GM19438 (cell line): ENCODE measurements around the gene TCF12.
"Not testable (repeated sequence)": the region's sequence is repeated elsewhere in the genome, so short reads cannot be mapped to it uniquely, and the experiment has no call there.

ENCODE experiments used
- ATAC-seq: cut with Tn5 transposase; IDR thresholded peaks from one replicate; pipeline ENCODE4 v1.9.1; 2021; ENCODE audit warnings: low read depth; ENCODE audit not compliant: unreplicated experiment

Gene TCF12

GRCh38 chr15:56943403-56943802, 25.0 kb downstream of the TCF12 start:
- ATAC-seq = no peak

DNA sequence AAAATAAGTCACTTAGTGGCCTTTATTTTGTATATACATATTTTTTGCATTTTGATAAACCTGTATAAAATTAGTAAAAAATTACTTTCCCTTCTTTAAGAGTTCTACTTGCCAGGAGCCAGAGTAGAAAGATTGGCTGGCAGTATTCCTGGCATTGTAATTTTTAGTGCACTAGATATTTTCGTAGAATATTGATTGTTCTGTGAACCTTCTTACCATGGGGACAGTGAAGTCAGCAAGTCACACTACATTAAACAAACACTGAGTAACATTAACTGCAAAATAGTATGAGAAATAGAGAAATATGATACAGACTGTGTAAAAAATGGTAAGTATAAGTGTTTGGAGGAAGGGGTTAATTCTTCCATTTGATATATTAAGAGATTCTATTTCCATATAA, 26.0 kb downstream of the TCF12 start:
- no peak for ATAC-seq

DNA sequence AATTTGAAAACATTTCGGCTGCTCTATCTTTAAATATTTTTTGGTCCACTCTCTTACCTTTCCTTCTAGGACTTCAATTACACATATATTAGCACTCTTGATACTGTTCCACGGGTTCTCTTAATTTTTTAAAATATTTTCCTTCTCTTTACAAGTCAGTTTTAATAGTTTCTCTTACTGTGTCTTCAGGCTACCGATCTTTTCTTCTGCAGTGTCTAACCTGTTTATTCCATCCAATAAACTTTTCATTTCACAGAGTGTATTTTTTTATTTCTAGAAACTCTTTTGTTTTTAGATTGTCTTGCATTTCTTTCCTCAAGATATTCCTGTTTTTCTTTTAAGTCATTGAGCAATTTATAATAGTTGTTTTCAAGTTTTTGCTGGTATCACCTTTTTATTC, 27.7 kb downstream of the TCF12 start:
- ATAC-seq = no peak

- no peak for ATAC-seq
Observed at GRCh38 chr15:56948000-56948763, 29.7 kb downstream of the TCF12 start.

GRCh38 chr15:56948764-56949101, 30.3 kb downstream of the TCF12 start:
- no peak for ATAC-seq

DNA sequence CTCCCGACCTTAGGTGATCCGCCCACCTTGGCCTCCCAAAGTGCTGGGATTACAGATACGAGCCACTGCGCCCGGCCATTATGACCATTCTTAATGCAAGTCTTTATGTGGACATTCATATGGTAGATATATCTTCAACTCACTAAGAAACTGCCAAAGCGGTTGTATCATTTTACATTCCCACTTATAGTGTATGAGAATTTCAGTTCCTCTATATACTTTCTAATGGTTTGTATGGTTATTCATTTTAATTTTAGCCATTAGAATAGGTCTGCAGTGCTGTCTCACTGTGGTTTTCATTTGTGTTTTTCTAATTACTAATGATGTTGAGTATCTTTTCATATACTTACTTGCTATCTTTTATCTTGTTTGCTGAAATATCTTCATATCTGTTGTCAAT, 32.5 kb downstream of the TCF12 start:
- peak; percentile 97 for ATAC-seq

DNA sequence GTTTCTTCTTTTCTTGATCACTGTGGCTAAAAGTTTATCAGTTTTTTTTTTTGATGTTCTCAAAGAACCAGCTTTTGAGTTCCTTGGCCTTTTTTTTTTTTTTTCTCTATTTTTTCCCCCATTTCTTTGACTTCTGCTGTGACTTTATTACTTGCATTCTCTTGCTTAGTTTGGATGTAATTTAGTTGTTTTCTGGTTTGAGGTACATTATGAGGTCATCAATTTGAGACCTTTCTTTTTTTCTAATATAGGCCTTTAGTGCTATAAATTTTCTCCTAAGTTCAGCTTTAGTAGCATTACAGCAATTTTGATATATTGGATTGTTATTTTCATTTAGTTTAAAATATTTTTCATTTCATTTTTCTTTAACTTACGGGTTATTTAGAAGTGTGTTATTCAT, 35.3 kb downstream of the TCF12 start:
- no peak for ATAC-seq

DNA sequence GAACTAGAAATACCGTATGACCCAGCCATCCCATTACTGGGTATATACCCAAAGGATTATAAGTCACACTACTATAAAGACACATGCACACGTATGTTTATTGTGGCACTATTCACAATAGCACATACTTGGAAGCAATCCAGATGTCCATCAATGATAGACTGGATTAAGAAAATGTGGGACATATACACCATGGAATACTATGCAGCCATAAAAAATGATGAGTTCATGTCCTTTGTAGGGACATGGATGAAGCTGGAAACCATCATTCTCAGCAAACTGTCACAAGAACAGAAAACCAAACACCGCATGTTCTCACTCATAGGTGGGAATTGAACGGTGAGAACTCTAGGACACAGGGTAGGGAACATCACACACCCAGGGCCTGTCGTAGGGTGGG, 36.6 kb downstream of the TCF12 start:
- not testable (repeated sequence) for ATAC-seq

- ATAC-seq = no peak
Observed at GRCh38 chr15:56956538-56956937, 38.1 kb downstream of the TCF12 start.

GRCh38 chr15:56957812-56958406, 39.5 kb downstream of the TCF12 start:
- ATAC-seq = no peak

- no peak for ATAC-seq
Observed at GRCh38 chr15:56959318-56959648, 40.8 kb downstream of the TCF12 start.

GRCh38 chr15:56960116-56960515, 41.7 kb downstream of the TCF12 start:
- ATAC-seq = no peak

GRCh38 chr15:56963126-56963525, 44.7 kb downstream of the TCF12 start:
- no peak for ATAC-seq

DNA sequence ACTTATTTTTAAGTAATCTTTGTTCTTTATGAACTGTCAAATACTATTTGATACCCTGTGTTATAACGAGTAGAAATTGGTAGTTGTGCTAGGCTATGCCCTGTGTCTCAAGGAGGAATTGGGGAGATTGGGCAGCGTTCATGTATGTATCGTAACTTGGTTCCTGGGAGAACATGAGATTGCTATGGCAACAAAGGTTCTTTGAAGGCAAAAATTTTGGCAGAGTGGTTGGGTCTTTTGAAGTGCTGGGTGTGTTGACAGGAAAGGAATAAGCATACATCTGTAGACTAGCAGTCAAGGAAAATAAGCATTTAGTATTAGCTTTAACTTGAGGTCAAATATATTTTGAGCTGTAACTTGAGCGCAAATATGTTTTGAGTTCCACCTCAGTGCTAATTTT, 45.3 kb downstream of the TCF12 start:
- no peak for ATAC-seq

GRCh38 chr15:56964182-56964581, 45.7 kb downstream of the TCF12 start:
- no peak for ATAC-seq

DNA sequence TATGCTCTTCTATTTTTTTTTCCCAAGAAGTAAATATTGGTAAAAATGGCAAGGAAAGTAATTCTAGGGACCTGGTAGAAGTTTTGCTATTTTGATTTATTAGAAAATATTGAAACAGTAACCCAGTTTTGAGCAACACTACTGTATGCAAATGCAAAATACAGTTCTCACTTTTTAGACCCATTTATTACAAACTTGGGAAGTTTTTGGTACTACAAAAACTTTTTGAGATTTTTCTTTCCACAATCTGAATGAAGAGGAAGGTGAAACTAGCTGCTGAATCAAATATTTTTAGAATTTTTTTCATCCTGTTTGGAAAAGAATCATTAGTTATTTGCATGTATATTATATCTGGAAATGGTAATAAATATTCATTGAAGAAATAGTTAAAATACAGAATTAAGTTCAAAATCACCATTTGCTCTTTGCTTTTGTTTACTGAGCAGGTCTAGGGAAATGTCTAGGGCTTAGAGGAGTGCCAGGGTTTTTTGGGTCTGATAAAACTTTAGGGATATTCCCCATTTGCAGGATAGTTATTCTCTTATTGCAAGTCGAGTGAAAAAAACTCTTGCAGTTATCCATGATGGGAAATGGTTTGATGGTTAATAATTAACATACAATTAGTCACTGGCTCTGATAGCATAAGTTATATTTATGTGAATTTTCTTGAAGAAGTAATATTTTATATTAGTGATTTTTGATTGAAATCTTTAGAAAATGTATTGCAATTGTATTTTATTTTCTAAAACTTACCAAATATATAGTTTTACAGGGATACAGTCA, 47.0 kb downstream of the TCF12 start:
- ATAC-seq = no peak

DNA sequence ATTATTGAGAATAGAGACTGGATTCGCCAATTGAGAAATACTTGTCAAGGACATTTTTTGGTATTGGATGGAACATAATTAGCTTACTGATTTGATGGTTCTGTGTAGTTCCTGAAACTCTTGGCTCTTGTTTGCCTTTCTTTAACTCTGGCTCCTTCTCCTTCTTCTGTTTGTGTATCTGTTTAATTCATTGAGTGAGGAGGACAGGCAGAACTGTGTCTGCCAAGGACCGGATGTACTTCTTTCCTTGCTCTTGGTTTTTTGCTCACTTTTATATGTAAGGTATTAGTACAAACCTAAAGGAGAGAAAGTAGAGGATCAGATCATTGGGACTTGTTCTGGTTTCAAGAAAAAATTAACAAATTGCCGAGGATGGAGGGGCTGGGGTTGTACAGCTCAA, 48.9 kb downstream of the TCF12 start:
- no peak for ATAC-seq

GRCh38 chr15:56968256-56968655, 49.8 kb downstream of the TCF12 start:
- ATAC-seq = no peak

DNA sequence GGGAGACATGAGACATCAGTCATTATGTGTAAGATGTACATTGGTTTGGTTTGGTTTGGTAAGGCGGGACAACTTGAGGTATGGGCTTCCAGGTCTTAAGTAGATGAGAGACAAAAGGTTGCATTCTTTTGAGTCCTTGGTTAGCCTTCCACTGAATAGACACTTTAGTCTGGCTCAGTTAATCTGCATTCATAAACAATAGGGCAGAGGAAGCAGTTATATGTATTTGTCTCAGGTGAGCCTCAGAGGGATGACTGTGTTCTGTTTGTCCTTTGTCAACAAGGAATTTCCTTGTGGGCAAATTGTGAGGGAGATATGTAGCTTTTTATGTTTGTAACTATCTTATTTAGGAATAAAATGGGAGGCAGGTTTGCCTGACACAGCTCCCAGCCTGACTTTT, 50.4 kb downstream of the TCF12 start:
- no peak for ATAC-seq

DNA sequence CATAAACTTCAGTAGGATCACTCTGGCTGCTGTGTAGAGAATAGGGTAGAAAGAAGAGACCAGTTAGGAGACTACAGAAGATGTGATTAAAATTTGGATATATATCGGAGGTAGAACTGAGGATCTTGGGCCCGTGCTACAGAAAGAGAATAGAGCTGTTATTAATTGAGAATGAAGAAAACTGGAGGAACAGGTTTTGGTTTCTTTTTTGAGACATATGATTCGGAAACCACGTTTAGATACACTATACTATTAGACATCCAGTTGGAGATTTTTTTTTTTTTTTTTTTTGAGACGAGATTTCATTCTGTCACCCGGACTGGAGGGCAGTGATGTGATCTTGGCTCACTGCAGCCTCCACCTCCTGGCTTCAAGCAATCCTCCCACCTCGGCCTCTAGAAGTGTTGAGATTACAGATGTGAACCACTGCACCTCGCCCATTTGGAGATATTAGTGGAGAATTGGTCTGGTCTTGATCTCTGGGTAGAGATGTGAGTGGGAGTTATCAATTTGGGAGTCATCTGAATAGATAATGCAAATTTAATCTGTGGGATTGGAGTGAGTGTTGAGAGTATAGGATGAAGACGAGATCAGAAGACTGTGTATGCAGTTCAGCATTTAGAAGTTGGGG, 50.9 kb downstream of the TCF12 start:
- no peak for ATAC-seq

DNA sequence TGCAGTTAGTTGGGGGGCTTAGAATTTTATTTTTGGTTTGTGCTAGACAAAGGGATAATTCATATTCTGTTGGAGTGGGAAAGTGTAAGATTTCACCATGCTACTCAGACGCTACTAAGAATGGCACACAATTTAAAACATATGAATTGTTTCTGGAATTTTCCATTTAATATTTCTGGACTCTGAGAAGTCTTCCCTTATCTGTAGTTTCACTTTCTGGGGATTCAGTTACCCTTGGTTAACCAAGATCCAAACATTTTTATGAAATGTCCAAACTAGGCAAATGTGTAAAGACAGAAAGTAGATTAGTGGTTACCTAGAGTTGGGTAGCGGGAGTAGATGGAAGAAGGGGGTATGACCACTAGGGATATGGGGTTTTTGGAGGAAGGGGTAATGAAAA, 53.1 kb downstream of the TCF12 start:
- no peak for ATAC-seq

GRCh38 chr15:56972016-56972415, 53.6 kb downstream of the TCF12 start:
- no peak for ATAC-seq
